ENCODE data around the gene ZNF19.

- TF ChIP-seq CTCF (IDR thresholded peaks at IDR 0.05; ENCODE audit: extremely low read depth in 1 of 2, insufficient read depth in 1 of 2, low read depth in 1 of 2, low read length in 2 of 2) (no peak), POLR2AphosphoS5 (IDR thresholded peaks at IDR 0.05; ENCODE audit: insufficient read depth, low read depth, low read length) (no peak), POLR2A (IDR thresholded peaks at IDR 0.05; ENCODE audit: low read depth, low read length) (no peak), JUN (IDR thresholded peaks at IDR 0.05; ENCODE audit: borderline replicate concordance, insufficient read depth, insufficient read length, low read depth) (no peak), MAX (IDR thresholded peaks at IDR 0.05; ENCODE audit: insufficient read depth, insufficient read length) (no peak), MYC (IDR thresholded peaks at IDR 0.05; ENCODE audit: low read depth, low read length) (no peak)
These were observed 40.1 kb downstream of the ZNF19 start for GRCh38 chr16:71449020-71449419.

All from endothelial cell of umbilical vein (primary cell).